OCI-LY1 (cell line): ENCODE measurements around the gene CFAP53.

Source experiments
- H2AFZ ChIP-seq: fragments of 200-600 bp; sonication (generic), shearing (Covaris generic); 2 replicates; pipeline ENCODE4 v1.6.0; 2014; ENCODE audit warnings: antibody characterized with exemption, mild to moderate bottlenecking, low read length
- H3F3A ChIP-seq: fragments of 200-600 bp; sonication (generic), shearing (Covaris generic); 2 replicates; pipeline ENCODE4 v1.6.0; 2014; ENCODE audit warnings: mild to moderate bottlenecking, antibody characterized with exemption, low read length, moderate library complexity; ENCODE audit not compliant: insufficient read depth
- H3K27ac ChIP-seq: fragments of 200-600 bp; sonication (generic); 2 replicates; pipeline ENCODE4 v1.5.1; 2014; ENCODE audit warnings: low read length, mixed run types, mild to moderate bottlenecking, low read depth; ENCODE audit not compliant: poor library complexity, severe bottlenecking
- H3K27me3 ChIP-seq: fragments of 200-600 bp; sonication (generic); 2 replicates; pipeline ENCODE4 v1.6.0; 2014; ENCODE audit warnings: antibody characterized with exemption, mild to moderate bottlenecking, low read length, moderate library complexity; ENCODE audit not compliant: insufficient read depth
- H3K36me3 ChIP-seq: fragments of 200-600 bp; sonication (generic); 2 replicates; pipeline ENCODE4 v1.6.1; 2014; ENCODE audit warnings: mild to moderate bottlenecking, antibody characterized with exemption, low read length, moderate library complexity, mixed read lengths; ENCODE audit not compliant: insufficient read depth
- H3K4me1 ChIP-seq: fragments of 200-600 bp; sonication (generic); 2 replicates; pipeline ENCODE4 v1.5.1; 2014; ENCODE audit warnings: mild to moderate bottlenecking, low read length, moderate library complexity; ENCODE audit not compliant: insufficient read depth, severe bottlenecking
- H3K4me2 ChIP-seq: fragments of 200-600 bp; sonication (generic), shearing (Covaris generic); 2 replicates; pipeline ENCODE4 v1.6.1; 2014; ENCODE audit warnings: low read length
- H3K4me3 ChIP-seq: fragments of 200-600 bp; sonication (generic); 2 replicates; pipeline ENCODE4 v1.5.1; 2014; ENCODE audit warnings: low read length, low read depth, mild to moderate bottlenecking, mixed read lengths; ENCODE audit not compliant: poor library complexity, severe bottlenecking
- H3K79me2 ChIP-seq: fragments of 200-600 bp; shearing (Covaris generic); 2 replicates; pipeline ENCODE4 v1.6.1; 2016; ENCODE audit warnings: mixed run types, low read length, mixed read lengths; ENCODE audit not compliant: insufficient read depth
- H3K9ac ChIP-seq: fragments of 200-600 bp; sonication (generic), shearing (Covaris generic); 2 replicates; pipeline ENCODE4 v1.6.1; 2014; ENCODE audit warnings: mild to moderate bottlenecking, low read length, mixed read lengths
- H3K9me2 ChIP-seq: fragments of 200-600 bp; sonication (generic), shearing (Covaris generic); 2 replicates; pipeline ENCODE4 v1.6.1; 2014; ENCODE audit warnings: low read depth, mild to moderate bottlenecking, low read length, mixed read lengths
- H3K9me3 ChIP-seq: fragments of 200-600 bp; shearing (Covaris generic); 2 replicates; pipeline ENCODE4 v1.6.1; 2014; ENCODE audit warnings: low read length, mixed read lengths
- H4K20me1 ChIP-seq: fragments of 200-600 bp; sonication (generic), shearing (Covaris generic); 2 replicates; pipeline ENCODE4 v1.6.0; 2016; ENCODE audit warnings: mild to moderate bottlenecking, low read length; ENCODE audit not compliant: insufficient read depth
- CTCF ChIP-seq: fragments of 200-600 bp; sonication (generic), shearing (Covaris generic); IDR thresholded peaks from 2 replicates; pipeline ENCODE4 v1.5.1; 2017; ENCODE audit warnings: mild to moderate bottlenecking, antibody characterized with exemption, low read length, moderate library complexity, mixed read lengths
- EZH2 ChIP-seq: fragments of 200-600 bp; sonication (generic), shearing (Covaris generic); IDR thresholded peaks from 2 replicates; pipeline ENCODE4 v1.8.0; 2017; ENCODE audit warnings: borderline replicate concordance, mixed run types, mild to moderate bottlenecking, antibody characterized with exemption, low read length, moderate library complexity, mixed read lengths

The CFAP53 gene

GRCh38 chr18:50182511-50182910 lies 83.8 kb downstream of the CFAP53 start:
- Histone ChIP-seq H2AFZ (no peak overlapping the region), H3K79me2 (no peaks in the 10 kb centered on the region), H4K20me1 (no peaks in the 10 kb centered on the region), H3K36me3 (no peaks in the 10 kb centered on the region), H3K9me2 (no peaks in the 10 kb centered on the region), H3K27me3 (no peaks in the 10 kb centered on the region), H3K4me1 (no peaks in the 10 kb centered on the region), H3F3A (no peaks in the 10 kb centered on the region), H3K27ac (no peak overlapping the region), H3K4me3 (no peak overlapping the region), H3K9me3 (no peaks in the 10 kb centered on the region), H3K9ac (no peak overlapping the region), H3K4me2 (no peak overlapping the region)
- TF ChIP-seq EZH2: no peak
- no peak for TF ChIP-seq CTCF

- no peaks in the 10 kb centered on the region for H4K20me1 ChIP-seq
- H3K27me3 ChIP-seq: no peaks in the 10 kb centered on the region
These were observed 84.7 kb downstream of the CFAP53 start for GRCh38 chr18:50181590-50181989.

GRCh38 chr18:50179465-50179864 lies 86.8 kb downstream of the CFAP53 start:
- no peak overlapping the region for H3K27ac ChIP-seq
- H3K27me3 ChIP-seq: no peaks in the 10 kb centered on the region
- no peak overlapping the region for H3K9ac ChIP-seq
- H3K4me3 ChIP-seq: no peak overlapping the region
- H3K36me3 ChIP-seq: no peaks in the 10 kb centered on the region
- no peaks in the 10 kb centered on the region for H3K4me1 ChIP-seq
- no peaks in the 10 kb centered on the region for H4K20me1 ChIP-seq
- no peaks in the 10 kb centered on the region for H3K79me2 ChIP-seq
- no peaks in the 10 kb centered on the region for H3K9me3 ChIP-seq
- TF ChIP-seq EZH2 (no peak), CTCF (no peak)
- no peaks in the 10 kb centered on the region for H3F3A ChIP-seq
- no peak overlapping the region for H3K4me2 ChIP-seq
- no peaks in the 10 kb centered on the region for H3K9me2 ChIP-seq
- H2AFZ ChIP-seq: no peak overlapping the region

More at GRCh38 chr18:50181590-50181989, 84.7 kb downstream of the CFAP53 start:
- TF ChIP-seq CTCF: no peak
- no peak for TF ChIP-seq EZH2
- no peak overlapping the region for H3K9ac ChIP-seq
- no peaks in the 10 kb centered on the region for H3K9me3 ChIP-seq
- H3F3A ChIP-seq: no peaks in the 10 kb centered on the region
- no peak overlapping the region for H3K27ac ChIP-seq
- no peaks in the 10 kb centered on the region for H3K36me3 ChIP-seq
- no peaks in the 10 kb centered on the region for H3K9me2 ChIP-seq
- no peaks in the 10 kb centered on the region for H3K79me2 ChIP-seq
- H3K4me2 ChIP-seq: no peak overlapping the region
- no peaks in the 10 kb centered on the region for H3K4me1 ChIP-seq
- no peak overlapping the region for H2AFZ ChIP-seq
- no peak overlapping the region for H3K4me3 ChIP-seq
